ENCODE data around the gene C11orf42.

Gene C11orf42, protein sequence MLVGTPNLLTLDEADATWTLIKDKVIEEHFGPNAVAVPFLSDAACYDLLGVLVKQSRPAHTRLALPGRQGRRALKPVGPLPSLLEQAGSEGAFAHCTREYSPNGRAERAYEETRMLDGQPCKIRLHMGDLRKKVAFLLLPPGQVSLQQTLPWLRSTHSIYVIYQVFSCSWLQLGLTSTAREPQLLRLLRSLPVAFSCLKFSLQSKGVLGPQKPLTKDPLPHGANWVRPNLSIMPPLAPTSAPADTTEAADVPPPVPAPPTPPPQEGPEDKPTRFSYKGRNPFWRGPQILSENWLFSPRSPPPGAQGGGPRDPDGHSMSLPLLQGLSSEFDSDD

DNA sequence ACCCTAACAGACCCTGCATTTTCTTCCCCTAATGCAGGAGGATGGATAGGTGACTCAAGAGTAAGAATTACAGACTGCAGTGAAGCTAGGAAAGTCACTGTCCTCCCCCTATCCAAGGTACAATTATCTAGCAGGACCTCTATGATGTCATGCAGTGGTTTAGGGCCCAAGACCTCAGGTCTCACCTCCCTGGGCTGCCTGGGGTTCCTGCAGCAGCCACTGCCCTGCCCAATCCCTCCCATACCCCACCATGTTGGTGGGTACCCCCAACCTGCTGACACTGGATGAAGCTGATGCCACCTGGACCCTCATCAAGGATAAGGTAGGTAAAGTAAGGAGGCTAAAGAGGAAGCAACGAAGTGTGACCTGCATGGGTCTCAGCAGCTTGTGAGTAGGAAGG lies at the start of gene C11orf42:
Gene C11orf42 (plus strand): TSS at position 192 of the 400 bp plus-strand sequence. CDS start 59 bp downstream, at position 251.
- DNase-seq (ENCODE audit: low read depth in 2 of 2), result no peak

DNA sequence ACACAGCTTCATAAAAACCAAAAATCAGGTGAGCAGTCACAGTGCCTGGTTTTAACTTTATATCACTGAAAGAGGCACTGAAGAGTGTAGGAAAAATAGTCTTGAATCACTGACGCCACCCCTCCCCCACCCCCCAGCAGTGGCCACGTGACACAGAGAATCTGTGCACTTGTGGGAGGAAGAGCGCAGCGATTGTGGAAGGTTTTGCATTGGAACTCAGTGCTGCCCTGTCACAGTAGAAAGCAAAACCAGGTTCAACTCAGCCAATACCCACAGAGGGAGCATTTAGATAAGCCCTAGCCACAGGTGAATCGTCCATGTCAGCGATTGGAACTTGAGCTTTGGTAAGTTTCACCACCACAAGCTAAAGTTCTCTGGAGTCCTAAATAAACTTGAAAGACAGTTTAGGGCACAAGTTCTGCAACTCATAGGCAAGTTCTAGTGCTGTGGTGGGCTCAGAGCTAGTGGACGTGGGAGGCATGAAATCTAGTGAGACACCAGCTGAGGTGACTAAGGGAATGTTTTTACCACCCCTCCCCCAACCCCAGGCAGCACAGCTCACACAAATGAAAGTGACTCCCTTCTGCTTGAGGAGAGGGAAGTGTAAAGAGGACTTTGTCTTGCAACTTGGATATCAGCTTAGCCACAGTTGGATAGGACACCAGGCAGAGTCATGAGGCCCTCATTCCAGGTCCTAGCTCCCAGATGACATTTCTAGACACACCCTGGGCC lies 48.6 kb upstream of the C11orf42 start:
- no peak for DNase-seq (ENCODE audit: low read depth in 2 of 2)

DNA sequence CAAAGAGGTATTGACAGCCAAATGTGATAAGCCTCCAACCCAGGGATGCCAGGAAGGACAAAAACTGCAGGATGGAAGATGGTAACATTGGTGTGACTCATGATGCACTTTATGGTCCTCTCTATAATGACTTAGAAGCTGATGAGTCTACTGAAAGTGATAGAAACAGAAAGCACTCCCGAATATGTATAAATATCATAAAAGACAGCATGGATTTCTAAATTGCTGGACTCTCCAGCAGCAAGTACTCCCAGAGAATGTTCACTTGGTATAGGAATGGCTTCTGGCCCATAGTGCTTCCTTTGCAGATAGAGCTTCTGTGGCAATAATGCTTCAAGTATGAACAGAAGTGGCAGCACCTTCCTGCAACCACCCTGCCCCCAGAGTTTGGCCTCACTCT lies 35.1 kb upstream of the C11orf42 start, which contains the start of gene OR52B2:
Gene OR52B2 (minus strand): TSS at position 101 of the 400 bp plus-strand sequence. CDS start 0 bp downstream, at position 101.
- DNase-seq (ENCODE audit: low read depth in 2 of 2), result no peak

DNA sequence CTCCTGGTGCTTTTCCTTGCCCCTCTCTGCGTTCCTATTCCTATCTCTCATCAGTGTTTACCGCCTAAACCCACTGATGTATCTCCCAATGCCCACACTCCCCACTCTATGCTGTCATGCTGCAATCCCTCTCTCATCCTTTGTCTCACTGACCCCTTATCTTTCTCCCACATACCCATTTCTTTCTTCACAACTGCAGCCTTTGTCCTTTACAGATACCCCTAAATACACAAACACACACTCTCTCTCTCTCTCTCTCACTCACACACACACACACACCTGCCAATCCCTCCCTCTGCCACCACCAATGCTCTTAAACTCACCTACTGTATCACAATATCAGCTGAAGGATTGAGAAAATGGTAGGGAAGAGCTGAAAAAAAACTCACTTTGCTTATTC lies 29.9 kb upstream of the C11orf42 start:
- no peak for DNase-seq (ENCODE audit: low read depth in 2 of 2)

DNA sequence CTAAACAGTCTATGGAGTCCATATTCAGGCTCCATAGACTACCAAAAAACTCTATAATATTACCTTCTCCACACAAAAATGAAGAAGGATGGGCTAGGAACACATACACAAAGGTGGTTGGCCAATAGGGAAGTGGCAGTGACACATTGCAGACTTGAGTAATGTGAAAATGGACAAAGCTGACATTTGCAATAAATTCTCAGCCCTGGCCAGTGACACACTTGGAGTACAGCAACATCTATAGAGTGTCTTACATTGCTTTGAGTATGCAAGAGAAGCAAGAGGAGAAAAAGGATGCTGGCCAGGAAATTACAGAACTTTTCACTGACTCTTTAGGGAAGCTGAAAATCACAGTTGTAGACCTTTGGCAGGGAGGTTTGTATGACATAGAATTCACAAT lies 13.6 kb upstream of the C11orf42 start:
- no peak for DNase-seq (ENCODE audit: low read depth in 2 of 2)

DNA sequence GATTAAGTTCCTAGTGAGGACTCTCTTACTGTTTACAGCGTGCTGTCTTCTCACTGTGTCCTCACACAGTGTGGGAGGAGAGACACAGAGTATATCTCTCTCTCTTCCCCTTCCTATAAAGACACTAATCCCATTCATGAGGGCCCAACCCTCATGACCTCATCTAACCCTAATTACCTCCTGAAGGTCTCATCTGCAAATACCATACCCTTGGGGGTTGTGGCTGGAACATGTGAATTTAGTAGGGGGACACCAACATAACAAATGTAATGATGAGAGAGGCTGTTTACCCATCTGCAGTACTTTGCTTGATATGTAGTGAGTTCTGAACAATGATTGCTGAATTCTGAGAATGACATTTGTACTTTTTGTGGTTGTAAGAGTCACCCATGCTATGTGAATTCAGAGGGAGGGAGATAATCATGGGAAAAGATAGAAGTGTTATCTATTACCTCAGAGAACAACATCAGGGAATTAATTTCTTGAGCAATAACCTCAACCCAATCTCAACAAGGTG lies 11.2 kb upstream of the C11orf42 start:
- DNase-seq (ENCODE audit: low read depth in 2 of 2), result no peak

DNA sequence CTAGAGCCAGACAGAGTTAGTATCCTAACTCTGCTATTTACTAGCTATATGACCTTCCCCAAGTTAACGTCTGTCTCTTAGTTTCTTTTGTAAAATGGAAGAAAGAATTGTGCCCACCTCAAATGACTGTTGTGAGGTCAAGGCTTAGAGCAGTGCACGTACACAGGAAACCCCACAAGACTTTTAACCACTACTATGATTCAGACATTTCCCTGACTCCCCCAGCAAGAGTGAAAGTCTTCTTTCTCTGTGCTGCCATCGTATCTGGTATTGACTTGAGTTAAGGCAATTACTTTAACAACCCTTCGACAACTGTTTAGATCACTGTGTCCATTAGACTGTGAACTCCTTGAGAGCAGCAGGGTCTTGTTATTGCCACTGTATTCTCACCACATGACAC lies 9.0 kb upstream of the C11orf42 start:
- no peak for DNase-seq (ENCODE audit: low read depth in 2 of 2)

DNA sequence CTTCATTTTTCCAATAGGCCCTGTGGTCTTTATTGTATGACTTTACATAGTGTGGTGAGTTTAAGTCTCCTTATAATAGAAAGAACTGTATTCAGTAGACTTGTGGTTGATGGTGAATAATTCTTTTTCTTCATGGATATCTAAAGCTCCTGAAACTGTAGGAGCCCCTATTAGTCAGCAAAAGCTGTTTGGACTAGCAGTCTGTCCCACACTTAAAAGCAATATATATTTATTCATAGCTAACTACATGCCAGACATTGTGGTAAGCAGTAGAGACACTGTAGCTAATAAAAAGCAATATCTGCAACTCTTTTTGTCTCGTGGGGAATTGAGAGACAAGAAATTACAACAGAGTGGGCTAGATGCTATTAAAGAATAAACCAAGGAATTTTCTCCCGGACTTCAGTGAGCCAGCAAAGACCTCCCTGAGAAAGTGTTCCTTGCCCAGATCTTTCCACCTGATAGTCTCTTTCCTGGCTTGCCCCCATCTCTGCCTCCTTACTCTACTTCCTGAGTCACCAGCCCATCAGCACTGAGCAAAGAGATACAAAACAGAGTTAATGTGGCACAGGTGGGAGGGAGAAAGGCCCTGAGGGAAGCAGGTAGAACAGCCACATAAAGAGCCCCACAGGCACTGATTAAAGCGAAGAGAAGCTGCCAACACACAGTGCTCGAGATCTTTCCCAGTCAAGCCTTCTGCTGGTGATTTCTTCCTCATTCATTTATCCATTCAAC lies 7.7 kb upstream of the C11orf42 start:
- no peak for DNase-seq (ENCODE audit: low read depth in 2 of 2)

DNA sequence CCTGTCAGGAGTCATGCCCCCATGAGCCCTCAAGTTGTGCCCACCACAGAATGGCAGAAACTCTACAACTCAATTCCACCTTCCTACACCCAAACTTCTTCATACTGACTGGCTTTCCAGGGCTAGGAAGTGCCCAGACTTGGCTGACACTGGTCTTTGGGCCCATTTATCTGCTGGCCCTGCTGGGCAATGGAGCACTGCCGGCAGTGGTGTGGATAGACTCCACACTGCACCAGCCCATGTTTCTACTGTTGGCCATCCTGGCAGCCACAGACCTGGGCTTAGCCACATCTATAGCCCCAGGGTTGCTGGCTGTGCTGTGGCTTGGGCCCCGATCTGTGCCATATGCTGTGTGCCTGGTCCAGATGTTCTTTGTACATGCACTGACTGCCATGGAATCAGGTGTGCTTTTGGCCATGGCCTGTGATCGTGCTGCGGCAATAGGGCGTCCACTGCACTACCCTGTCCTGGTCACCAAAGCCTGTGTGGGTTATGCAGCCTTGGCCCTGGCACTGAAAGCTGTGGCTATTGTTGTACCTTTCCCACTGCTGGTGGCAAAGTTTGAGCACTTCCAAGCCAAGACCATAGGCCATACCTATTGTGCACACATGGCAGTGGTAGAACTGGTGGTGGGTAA lies 6.1 kb upstream of the C11orf42 start, which contains the start of gene OR52W1:
Gene OR52W1 (plus strand): TSS at position 51 of the 637 bp plus-strand sequence. CDS start 0 bp downstream, at position 51.
- no peak for DNase-seq (ENCODE audit: low read depth in 2 of 2)

DNA sequence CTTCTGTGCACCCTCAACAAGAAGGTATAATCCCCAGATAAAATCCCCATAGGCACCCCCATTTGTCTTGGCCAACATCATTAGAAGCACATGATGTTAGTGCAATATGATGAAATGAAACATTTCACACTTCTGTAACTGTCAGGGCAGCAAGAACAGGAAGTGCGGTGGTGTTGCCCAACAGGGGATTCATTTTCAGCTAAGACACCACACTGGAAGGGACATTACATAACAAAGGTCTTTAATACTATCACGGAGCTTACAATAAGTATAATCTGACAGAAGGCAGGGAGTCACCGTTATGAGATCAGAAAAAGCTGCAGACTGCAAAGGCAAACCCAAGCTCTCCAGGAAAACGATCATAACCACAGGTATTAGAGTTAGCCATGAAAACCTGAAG lies 4.4 kb upstream of the C11orf42 start:
- DNase-seq (ENCODE audit: low read depth in 2 of 2), result no peak

DNA sequence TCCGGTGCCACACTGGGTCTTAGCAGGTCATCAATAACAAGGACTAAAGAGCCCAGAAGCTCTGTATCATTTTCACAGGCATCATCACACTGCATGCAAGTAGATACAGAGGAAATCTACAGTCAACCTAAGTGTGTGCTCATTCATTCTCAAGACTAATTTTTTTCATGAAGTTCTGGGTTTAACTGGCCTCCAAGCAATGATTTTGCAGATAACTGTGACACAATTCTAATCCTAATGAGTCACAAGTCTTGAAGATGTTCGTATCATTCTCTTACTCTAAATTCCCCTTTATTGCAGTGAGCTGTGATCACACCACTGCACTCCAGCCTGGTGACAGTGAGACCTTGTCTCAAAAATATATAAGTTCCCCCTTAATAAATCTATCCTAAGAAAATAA lies 3.9 kb upstream of the C11orf42 start:
- DNase-seq (ENCODE audit: low read depth in 2 of 2), result no peak

DNA sequence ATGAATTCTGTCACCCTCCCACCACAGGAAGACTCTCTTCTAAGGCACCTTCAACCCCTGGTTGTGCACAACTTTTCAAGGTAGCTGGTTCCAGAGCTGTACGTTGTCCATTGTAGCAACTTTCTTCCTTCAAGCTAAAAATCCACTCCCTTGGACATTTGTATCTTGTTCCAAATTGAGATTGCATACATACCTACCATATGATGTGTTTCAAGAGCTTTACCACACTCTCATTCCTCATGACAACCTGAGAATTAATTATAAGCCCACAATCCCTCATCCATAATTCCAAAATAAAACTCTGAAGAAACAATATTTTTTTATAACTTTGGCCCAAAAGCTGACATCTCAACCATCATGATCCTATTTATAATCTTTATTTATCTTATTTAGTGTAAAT lies 3.3 kb upstream of the C11orf42 start:
- DNase-seq (ENCODE audit: low read depth in 2 of 2), result no peak

DNA sequence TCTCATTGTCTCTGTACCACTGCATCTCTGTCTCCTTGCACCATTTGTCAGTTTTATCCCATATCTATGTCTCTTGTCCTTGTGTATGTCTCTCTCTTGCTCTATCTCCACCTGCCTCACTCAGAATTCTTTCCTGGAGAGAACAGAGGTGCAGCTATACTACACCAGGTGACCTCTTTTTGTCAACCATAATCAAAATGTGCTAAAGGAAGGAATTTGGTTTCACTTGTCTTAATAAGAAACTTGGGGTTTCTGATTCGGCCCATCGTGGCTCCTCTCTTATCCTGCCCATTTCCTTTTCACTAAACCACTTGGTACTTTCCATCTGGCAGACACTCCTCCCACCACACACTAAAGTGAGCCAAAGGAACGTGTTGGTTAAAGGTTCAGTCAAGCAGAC lies 2.0 kb upstream of the C11orf42 start:
- DNase-seq (ENCODE audit: low read depth in 2 of 2), result no peak

DNA sequence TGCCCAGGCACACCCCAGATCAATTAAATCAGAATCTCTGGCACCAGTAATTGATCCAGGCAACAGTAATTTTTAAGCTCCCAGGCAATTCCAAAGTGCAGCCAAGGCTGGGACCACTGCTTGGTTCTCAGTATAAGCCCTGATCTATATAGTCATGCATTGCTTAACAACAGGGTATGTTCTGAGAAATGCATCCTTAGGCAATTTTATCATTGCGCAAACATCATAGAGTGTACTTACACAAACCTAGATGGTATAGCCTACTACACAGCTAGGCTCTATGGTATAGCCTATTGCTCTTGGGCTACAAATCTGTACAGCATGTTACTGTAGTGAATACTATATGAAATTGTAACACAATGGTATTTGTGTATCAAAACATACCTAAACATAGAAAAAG lies 651 bp upstream of the C11orf42 start:
- no peak for DNase-seq (ENCODE audit: low read depth in 2 of 2)

DNA sequence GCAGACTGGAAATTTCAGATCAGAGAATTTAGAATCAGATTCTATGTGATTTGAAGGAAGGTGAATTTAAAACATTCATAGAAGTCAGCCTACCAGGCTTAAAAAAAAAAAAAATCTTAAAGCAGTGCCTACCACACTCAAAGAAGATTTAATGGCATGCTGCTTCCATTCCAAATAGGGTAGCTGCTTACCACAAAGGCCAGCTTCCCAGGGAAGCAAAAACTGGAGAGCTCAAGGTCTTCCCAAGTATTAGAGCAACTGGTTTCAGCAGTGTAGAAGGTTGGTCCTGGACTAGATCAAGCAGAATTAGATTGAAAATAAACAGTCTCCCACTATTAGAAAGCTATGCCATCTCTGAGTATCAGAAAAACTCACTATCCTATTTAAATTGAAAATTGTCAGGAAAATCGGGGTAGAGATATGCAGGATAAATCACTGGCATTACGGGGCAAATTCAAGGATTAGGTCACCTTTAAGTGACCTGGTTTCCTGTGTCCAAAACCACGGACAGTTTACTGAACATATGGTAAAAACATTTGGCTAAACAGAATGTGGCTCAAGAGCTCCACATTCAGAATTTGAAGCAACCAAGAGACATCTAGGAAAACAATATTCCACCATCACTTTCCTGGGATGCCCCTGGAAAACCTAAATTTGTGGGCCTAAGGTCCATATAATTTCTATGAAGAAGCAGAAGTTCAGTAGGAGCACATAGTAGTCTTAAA lies 1.3 kb downstream of the C11orf42 start:
- no peak for DNase-seq (ENCODE audit: low read depth in 2 of 2)

DNA sequence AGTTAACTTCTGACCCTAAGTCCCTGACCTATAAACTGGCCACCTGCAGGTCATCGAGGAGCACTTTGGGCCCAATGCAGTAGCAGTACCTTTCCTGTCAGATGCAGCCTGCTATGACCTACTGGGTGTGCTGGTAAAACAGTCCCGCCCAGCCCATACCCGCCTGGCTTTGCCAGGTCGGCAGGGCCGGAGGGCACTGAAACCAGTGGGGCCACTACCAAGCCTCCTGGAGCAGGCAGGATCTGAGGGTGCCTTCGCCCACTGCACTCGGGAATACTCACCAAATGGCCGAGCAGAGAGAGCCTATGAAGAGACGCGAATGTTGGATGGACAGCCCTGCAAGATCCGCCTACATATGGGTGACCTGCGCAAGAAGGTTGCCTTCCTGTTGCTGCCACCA lies 4.4 kb downstream of the C11orf42 start:
- DNase-seq (ENCODE audit: low read depth in 2 of 2), result no peak

DNA sequence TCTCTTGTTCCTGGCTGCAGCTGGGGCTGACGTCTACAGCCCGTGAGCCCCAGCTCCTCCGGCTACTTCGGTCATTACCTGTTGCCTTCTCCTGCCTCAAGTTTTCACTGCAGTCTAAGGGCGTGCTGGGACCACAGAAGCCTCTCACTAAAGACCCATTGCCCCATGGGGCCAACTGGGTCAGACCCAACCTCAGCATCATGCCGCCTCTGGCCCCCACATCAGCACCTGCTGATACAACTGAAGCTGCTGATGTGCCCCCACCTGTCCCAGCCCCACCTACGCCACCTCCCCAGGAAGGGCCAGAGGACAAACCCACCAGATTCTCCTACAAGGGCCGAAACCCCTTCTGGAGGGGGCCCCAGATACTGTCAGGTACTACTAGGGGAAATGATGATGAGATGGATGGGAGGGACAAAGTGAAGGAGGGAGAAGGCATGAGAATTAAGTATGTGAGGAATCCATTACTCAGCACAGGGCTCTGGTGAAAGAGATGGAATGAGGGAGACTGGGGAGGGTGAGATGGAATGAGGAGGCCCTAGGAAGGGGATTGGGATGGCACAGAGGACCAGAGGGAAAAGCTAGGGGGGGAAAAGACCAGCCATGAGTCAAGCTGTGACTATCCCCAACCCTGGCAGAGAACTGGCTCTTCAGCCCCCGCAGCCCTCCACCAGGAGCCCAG lies 5.1 kb downstream of the C11orf42 start:
- no peak for DNase-seq (ENCODE audit: low read depth in 2 of 2)

DNA sequence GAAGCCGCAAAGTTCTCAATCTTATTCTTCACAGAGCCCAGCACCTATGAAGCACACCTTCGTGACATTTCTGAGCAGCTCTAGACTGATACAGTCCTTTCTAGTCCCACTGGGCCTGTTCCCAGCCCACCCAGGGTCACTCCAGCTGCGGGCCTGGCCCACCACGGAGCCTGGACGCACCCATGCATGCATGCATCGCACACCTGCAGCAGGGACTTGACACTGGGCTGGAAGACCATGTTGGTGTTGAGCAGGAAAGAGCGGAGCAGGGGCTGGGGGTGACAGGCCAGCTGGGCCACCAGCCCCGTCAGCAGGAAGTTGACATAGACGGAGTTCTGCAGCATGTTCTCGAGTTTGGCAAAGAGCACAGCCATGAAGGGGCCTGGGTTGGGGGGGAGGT lies 9.2 kb downstream of the C11orf42 start:
- DNase-seq (ENCODE audit: low read depth in 2 of 2), result no peak

DNA sequence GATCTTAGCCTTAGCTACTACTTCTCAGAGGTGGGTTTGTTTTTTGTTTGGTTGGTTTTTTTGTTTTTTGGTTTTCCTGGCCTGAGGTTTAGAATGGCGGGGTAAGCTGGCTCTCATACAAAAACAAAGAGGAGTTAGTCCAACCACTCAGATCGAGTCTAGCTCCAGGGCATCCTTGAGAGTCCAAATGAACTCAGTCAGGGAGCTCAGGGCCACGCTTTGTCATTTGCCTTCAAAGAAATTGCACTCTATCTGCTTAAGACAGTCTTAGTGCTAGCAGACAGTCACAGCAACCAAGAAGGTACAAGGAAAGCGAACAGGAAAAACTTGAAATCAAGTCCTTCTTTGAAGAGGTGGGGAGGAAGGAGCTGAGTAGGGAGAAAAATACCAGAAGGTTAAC lies 11.1 kb downstream of the C11orf42 start:
- DNase-seq (ENCODE audit: low read depth in 2 of 2), result no peak

DNA sequence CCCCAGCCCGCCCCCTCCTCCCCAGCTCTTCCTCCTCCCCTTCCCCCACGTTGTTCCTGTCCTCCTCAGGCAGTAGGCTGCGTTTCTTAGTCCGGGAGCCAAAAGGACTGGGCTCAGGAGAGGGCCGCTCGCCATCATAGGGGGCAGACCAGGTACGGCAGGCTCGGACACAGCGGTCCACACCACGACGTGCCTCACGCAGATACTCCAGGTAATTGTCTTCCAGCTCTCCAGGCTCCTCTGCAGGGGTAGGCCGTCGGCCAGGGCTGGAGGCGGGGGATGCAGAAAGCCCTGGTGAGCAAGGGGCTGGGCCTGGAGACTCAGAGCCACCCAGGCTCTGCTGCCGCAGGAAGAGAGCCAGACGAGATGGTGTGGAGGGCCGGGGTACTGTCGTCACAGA lies 12.4 kb downstream of the C11orf42 start:
- no peak for DNase-seq (ENCODE audit: low read depth in 2 of 2)
